ENCODE measurements around the gene DDR2. TPM values are rescaled to one million over a fixed set of nuclear protein-coding genes. Genes with fewer than 3 reads are reported as not detected.

The DDR2 gene
- total RNA-seq, 2 experiments from 2014 or later: 0.22 to 0.42 TPM

- Histone ChIP-seq H3K27me3 (ENCODE audit: control insufficient read depth in 1 of 2, insufficient read depth in 2 of 2, low read length in 2 of 2) (peaks cover 9 to 27% of the 10 kb centered on the region in 2 experiments), H3K4me1 (ENCODE audit: insufficient read depth, low read length) (peaks cover 9% of the 10 kb centered on the region), H3K27ac (ENCODE audit: low read depth in 1 of 2, low read length in 2 of 2) (no peak overlapping the region), H3K9me3 (ENCODE audit: control insufficient read depth in 1 of 2, insufficient read depth in 1 of 2, low read length in 2 of 2) (no peaks in the 10 kb centered on the region), H3K36me3 (ENCODE audit: insufficient read depth, low read length) (no peaks in the 10 kb centered on the region), H3K4me3 (ENCODE audit: low read length) (no peak overlapping the region)
- H3K4me1 Mint-ChIP-seq (ENCODE audit: low read depth): peaks cover 16% of the 10 kb centered on the region
- no peak overlapping the region for H3K27ac Mint-ChIP-seq
- ChIA-PET POLR2A (no interaction called here), CTCF (no interaction called here)
- intact Hi-C loops (cut with DNase I, micrococcal nuclease): no loop called here
- ATAC-seq (ENCODE audit: poor library complexity) (no peak), DNase-seq (peak in 2 of 14 experiments; percentile 31 to 40)
- peaks cover 66% of the 10 kb centered on the region for H3K27me3 Mint-ChIP-seq
- H3K9me3 Mint-ChIP-seq: no peaks in the 10 kb centered on the region
- TF ChIP-seq CTCF (IDR thresholded peaks at IDR 0.05): no peak
- H3K36me3 Mint-ChIP-seq (ENCODE audit: low read depth): no peaks in the 10 kb centered on the region
- no peak overlapping the region for H3K4me3 Mint-ChIP-seq
These were observed 191.0 kb downstream of the DDR2 start for GRCh38 chr1:162823231-162823630.

GRCh38 chr1:162823771-162824525, 191.7 kb downstream of the DDR2 start:
- no peaks in the 10 kb centered on the region for H3K36me3 Mint-ChIP-seq (ENCODE audit: low read depth)
- Histone ChIP-seq H3K4me1 (ENCODE audit: insufficient read depth, low read length) (peaks cover 9% of the 10 kb centered on the region), H3K27me3 (ENCODE audit: control insufficient read depth in 1 of 2, insufficient read depth in 2 of 2, low read length in 2 of 2) (peaks cover 9 to 27% of the 10 kb centered on the region in 2 experiments), H3K4me3 (ENCODE audit: low read length) (no peak overlapping the region), H3K36me3 (ENCODE audit: insufficient read depth, low read length) (no peaks in the 10 kb centered on the region), H3K9me3 (ENCODE audit: control insufficient read depth in 1 of 2, insufficient read depth in 1 of 2, low read length in 2 of 2) (no peaks in the 10 kb centered on the region), H3K27ac (ENCODE audit: low read depth in 1 of 2, low read length in 2 of 2) (no peak overlapping the region)
- H3K9me3 Mint-ChIP-seq: no peaks in the 10 kb centered on the region
- no peak for DNase-seq
- H3K4me3 Mint-ChIP-seq: no peak overlapping the region
- ATAC-seq (ENCODE audit: poor library complexity): no peak
- intact Hi-C loops (cut with DNase I, micrococcal nuclease): no loop called here
- peaks cover 16% of the 10 kb centered on the region for H3K4me1 Mint-ChIP-seq (ENCODE audit: low read depth)
- no peak overlapping the region for H3K27ac Mint-ChIP-seq
- H3K27me3 Mint-ChIP-seq: peaks cover 72% of the 10 kb centered on the region
- ChIA-PET POLR2A (no interaction called here), CTCF (no interaction called here)
- TF ChIP-seq CTCF (IDR thresholded peaks at IDR 0.05): no peak

GRCh38 chr1:162829268-162829667, 197.0 kb downstream of the DDR2 start:
- H3K4me1 ChIP-seq (ENCODE audit: insufficient read depth, low read length): no peaks in the 10 kb centered on the region
- no peaks in the 10 kb centered on the region for H3K36me3 ChIP-seq (ENCODE audit: insufficient read depth, low read length)
- H3K9me3 ChIP-seq (ENCODE audit: control insufficient read depth in 1 of 2, insufficient read depth in 1 of 2, low read length in 2 of 2): no peaks in the 10 kb centered on the region
- ATAC-seq (ENCODE audit: poor library complexity) (no peak), DNase-seq (no peak)
- intact Hi-C loops (cut with DNase I, micrococcal nuclease): no loop called here
- no peaks in the 10 kb centered on the region for H3K36me3 Mint-ChIP-seq (ENCODE audit: low read depth)
- no peaks in the 10 kb centered on the region for H3K4me1 Mint-ChIP-seq (ENCODE audit: low read depth)
- no peak overlapping the region for H3K27ac Mint-ChIP-seq
- ChIA-PET CTCF (no interaction called here), POLR2A (no interaction called here)
- TF ChIP-seq CTCF (IDR thresholded peaks at IDR 0.05): no peak
- no peaks in the 10 kb centered on the region for H3K9me3 Mint-ChIP-seq
- H3K4me3 ChIP-seq (ENCODE audit: low read length): no peak overlapping the region
- H3K27me3 ChIP-seq (ENCODE audit: control insufficient read depth in 1 of 2, insufficient read depth in 2 of 2, low read length in 2 of 2): peaks cover 2 to 14% of the 10 kb centered on the region in 2 experiments
- peaks cover 58% of the 10 kb centered on the region for H3K27me3 Mint-ChIP-seq
- no peak overlapping the region for H3K4me3 Mint-ChIP-seq
- no peak overlapping the region for H3K27ac ChIP-seq (ENCODE audit: low read depth in 1 of 2, low read length in 2 of 2)

All from CD4-positive, alpha-beta T cell (primary cell).